GOT3 (cell line): ENCODE results near the gene SWI5.
A peak's percentile ranks its signal among the peaks of the same experiment; 100 is the strongest.

Experiments
- DNase-seq: peaks from one replicate; lab custom pipeline; 2025; ENCODE audit warnings: mixed read lengths; lab: John Stamatoyannopoulos, UW

The SWI5 gene

GRCh38 chr9:128321343-128321742 is 45.3 kb downstream of the SWI5 start:
- no peak for DNase-seq

GRCh38 chr9:128321879-128322403 is 45.9 kb downstream of the SWI5 start:
- DNase-seq, result no peak

GRCh38 chr9:128322404-128323211 is 46.5 kb downstream of the SWI5 start, which contains the start of the genes COQ4 and TRUB2:
Gene COQ4 (plus strand): TSS chr9:128322839. CDS start chr9:128322859, 20 bp downstream.
Gene TRUB2 (minus strand): TSS chr9:128322447. CDS start chr9:128322408, 39 bp downstream.
- peak; percentile 64 for DNase-seq

GRCh38 chr9:128323212-128323730 is 47.2 kb downstream of the SWI5 start:
- DNase-seq, result no peak

- no peak for DNase-seq
Observed at GRCh38 chr9:128323791-128324190, 47.7 kb downstream of the SWI5 start.

GRCh38 chr9:128324401-128324800 is 48.3 kb downstream of the SWI5 start:
- no peak for DNase-seq

- DNase-seq, result no peak
Observed at GRCh38 chr9:128325629-128326028, 49.6 kb downstream of the SWI5 start.

GRCh38 chr9:128333451-128333869 is 57.4 kb downstream of the SWI5 start:
- no peak for DNase-seq

- no peak for DNase-seq
Observed at GRCh38 chr9:128335161-128335560, 59.1 kb downstream of the SWI5 start.

GRCh38 chr9:128335914-128336313 is 59.8 kb downstream of the SWI5 start:
- DNase-seq, result no peak

GRCh38 chr9:128337936-128338335 is 61.9 kb downstream of the SWI5 start:
- DNase-seq, result no peak
